Stomach (tissue), 9 donors: ENCODE measurements around the gene TBC1D25. TPM values are rescaled to one million over a fixed set of nuclear protein-coding genes. Genes with fewer than 3 reads are reported as not detected.

Source experiments
- DNase-seq, 2 donors: peaks; one replicate each; pipeline versions ENCODE4 v3.0.0 to v3.0.0-alpha.2; 2013 to 2019
- H3K27ac ChIP-seq, 5 donors: fragments of 200-600 bp in 4 of 5; sonication (generic) in 4 of 5; one replicate each; pipeline ENCODE4 v1.5.1; 2013 to 2019; ENCODE audit warnings: mild to moderate bottlenecking in 1 of 5, moderate library complexity in 1 of 5
- H3K27me3 ChIP-seq, 3 donors: fragments of 200-600 bp; sonication (generic); one replicate each; pipeline ENCODE4 v1.5.1; 2017 to 2019; ENCODE audit warnings: mixed run types in 1 of 3
- H3K36me3 ChIP-seq, 4 donors: fragments of 200-600 bp; sonication (generic); 1 replicate in 3 of 4; 2 replicates in 1 of 4; pipeline ENCODE4 v1.5.1; 2016 to 2019
- H3K4me1 ChIP-seq, 4 donors: fragments of 200-600 bp; sonication (generic); one replicate each; pipeline ENCODE4 v1.5.1; 2016 to 2019
- H3K4me3 ChIP-seq, 4 donors: fragments of 200-600 bp; sonication (generic) in 3 of 4; one replicate each; pipeline ENCODE4 v1.5.1; 2016 to 2019; ENCODE audit warnings: mild to moderate bottlenecking in 1 of 4
- H3K9me3 ChIP-seq, 4 donors: fragments of 200-600 bp; sonication (generic); one replicate each; pipeline ENCODE4 v1.5.1; 2016 to 2019
- EP300 ChIP-seq: sonication (generic); formaldehyde crosslinking; IDR thresholded peaks from one replicate; pipeline ENCODE4 v1.6.1; 2017; ENCODE audit warnings: antibody characterized with exemption
- POLR2A ChIP-seq, 4 donors: fragments of 450-650 bp; IDR thresholded peaks; one replicate each; pipeline ENCODE4 v1.6.1; 2016; ENCODE audit warnings: antibody characterized with exemption in 4 of 4, control low read depth in 2 of 4, mild to moderate bottlenecking in 1 of 4, moderate library complexity in 1 of 4
- POLR2AphosphoS5 ChIP-seq, 3 donors: sonication (generic); formaldehyde crosslinking; IDR thresholded peaks; one replicate each; pipeline ENCODE4 v1.6.1; 2016; ENCODE audit warnings: antibody characterized with exemption in 3 of 3
- WGBS, 5 donors: extraction: QIAGEN DNeasy Blood & Tissue Kit in 3 of 5; methylation state at CpG; one replicate each; pipeline versions ENCODE4 v1.1.5 to v1.1.7; 2013 to 2018; 5-methylcytosine and 5-hydroxymethylcytosine counted together
- intact Hi-C: fragments of 100-400 bp; cut with DNase I; formaldehyde crosslinking; loops from one replicate; pipeline ENCODE4 v1.15.1; 2023; ENCODE audit warnings: low total_unique reads
- polyA plus RNA-seq, 3 donors: library from polyadenylated mRNA; stranded (reverse); fragments of 200-250 nt; gene quantifications; one replicate each; pipeline ENCODE4 v1.2.3, GENCODE V29; 2013
- total RNA-seq, 5 donors: library from RNA; depleted of rRNA; stranded (reverse); fragments of >200 nt; gene quantifications; one replicate each; pipeline versions ENCODE4 v1.1.0 to v1.2.3, GENCODE V29; 2014 to 2016
- TF ChIP-seq, protein P1 (sequence below), 7 experiments: fragments of 450-650 bp in 4 of 7; fragments of 200-600 bp in 3 of 7; sonication (generic) in 3 of 7; IDR thresholded peaks; one replicate each; pipeline ENCODE4 v1.5.1; 2016 to 2019; ENCODE audit warnings: antibody characterized with exemption in 7 of 7, control low read depth in 2 of 7, mild to moderate bottlenecking in 1 of 7
- donor health status: healthy with polysubstance abuse.
- donor health status: Bipolar disorder and iron deficiency.
- donor health status: healthy.

The TBC1D25 gene
- total and polyA plus RNA-seq, 8 donors = 4.6 to 13.6 (median 5.9) TPM; not detected in 1

DNA sequence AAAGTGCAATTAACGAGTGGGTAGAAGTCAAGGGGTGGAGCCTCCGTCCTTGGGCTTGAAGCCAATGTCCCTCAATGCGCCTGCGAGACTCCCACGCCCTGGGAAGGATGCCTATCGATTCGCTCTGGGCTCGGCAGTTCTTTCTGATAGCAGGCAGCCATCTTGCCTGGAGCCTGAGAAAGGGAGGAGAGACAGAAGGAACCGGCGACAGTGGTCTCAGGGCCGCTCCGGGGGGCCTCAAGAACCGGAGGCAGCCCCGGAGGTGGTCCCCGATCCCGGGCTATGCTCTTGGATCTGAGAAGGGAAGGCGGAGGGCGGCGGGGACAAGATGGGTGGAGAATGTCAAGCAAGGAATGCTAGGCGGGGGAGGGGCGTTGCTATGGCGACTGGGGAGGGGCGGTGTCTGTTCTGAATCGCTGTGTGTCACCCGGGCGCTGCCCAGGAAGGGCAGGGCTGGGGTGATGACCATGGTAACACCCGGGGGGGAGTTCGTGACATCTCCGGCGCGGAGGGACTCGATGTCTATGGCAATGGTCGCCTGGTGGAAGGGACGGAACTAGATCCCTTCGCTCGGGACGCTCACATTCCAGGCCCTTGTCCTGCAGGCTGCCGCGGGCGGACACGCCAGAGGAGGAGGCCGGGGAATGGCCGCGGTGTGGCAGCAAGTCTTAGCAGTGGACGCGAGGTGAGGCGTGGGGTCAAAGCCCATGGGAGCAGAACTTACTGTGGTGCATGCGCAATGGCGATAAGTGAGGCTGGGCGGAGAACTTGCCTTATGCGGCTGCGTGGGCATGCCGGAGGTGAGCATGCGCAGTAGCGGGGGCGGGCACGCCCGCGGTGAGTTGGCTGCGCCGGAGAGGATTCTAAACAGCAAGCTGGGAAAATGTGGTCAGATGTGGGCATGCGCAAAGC, 58.1 kb downstream of the TBC1D25 start, which contains the start of gene WDR13:
WDR13 (plus strand) TSS at position 140 of the 912 bp plus-strand sequence; CDS start at position 645, 505 bp downstream.
- Histone ChIP-seq H3K27me3 (no peaks in the 10 kb centered on the region), H3K27ac (peak within 1 kb of the TSS; percentile 93 to 97 (median 96)), H3K4me1 (peaks cover 0 to 21% (median 12%) of the 10 kb centered on the region in 4 donors), H3K9me3 (no peaks in the 10 kb centered on the region), H3K36me3 (peaks cover 21 to 41% (median 40%) of the 10 kb centered on the region in 4 donors), H3K4me3 (peak within 1 kb of the TSS; percentile 46 to 64 (median 53))
- TF ChIP-seq POLR2AphosphoS5 (IDR thresholded peaks at IDR 0.05) (peak; percentile 58 to 85 (median 84)), POLR2A (IDR thresholded peaks at IDR 0.05) (peak in 1 of 4 donors; percentile 37), EP300 (no peak)
- TF ChIP-seq, protein P1, sequence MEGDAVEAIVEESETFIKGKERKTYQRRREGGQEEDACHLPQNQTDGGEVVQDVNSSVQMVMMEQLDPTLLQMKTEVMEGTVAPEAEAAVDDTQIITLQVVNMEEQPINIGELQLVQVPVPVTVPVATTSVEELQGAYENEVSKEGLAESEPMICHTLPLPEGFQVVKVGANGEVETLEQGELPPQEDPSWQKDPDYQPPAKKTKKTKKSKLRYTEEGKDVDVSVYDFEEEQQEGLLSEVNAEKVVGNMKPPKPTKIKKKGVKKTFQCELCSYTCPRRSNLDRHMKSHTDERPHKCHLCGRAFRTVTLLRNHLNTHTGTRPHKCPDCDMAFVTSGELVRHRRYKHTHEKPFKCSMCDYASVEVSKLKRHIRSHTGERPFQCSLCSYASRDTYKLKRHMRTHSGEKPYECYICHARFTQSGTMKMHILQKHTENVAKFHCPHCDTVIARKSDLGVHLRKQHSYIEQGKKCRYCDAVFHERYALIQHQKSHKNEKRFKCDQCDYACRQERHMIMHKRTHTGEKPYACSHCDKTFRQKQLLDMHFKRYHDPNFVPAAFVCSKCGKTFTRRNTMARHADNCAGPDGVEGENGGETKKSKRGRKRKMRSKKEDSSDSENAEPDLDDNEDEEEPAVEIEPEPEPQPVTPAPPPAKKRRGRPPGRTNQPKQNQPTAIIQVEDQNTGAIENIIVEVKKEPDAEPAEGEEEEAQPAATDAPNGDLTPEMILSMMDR (IDR thresholded peaks at IDR 0.05) = no peak
- WGBS, 5 donors = 0 to 37% (median 9%) methylated on average over 17 to 62 of the region's 62 CpGs
- intact Hi-C loops = no loop called here
- DNase-seq = peak; percentile 92 to 97

DNA sequence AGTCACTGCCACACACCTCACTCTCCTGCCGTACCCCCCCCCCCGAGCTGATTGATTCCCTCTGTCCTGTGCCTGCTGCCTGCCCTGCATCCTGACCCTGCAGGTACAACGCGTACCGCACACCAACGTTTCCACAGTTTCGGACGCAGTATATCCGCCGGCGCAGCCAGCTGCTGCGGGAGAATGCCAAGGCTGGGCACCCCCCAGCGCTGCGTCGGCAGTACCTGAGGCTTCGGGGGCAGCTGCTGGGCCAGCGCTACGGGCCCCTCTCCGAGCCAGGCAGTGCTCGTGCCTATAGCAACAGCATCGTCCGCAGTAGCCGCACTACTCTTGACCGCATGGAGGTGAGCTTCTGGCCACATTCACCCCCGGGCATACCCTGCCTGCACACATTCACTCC, 59.1 kb downstream of the TBC1D25 start:
- Histone ChIP-seq H3K9me3 (no peaks in the 10 kb centered on the region), H3K36me3 (peaks cover 21 to 51% (median 50%) of the 10 kb centered on the region in 4 donors), H3K27me3 (no peaks in the 10 kb centered on the region), H3K27ac (peak overlapping the region in 4 of 5 donors; percentile 95 to 97 (median 96)), H3K4me3 (peak overlapping the region; percentile 46 to 64 (median 53)), H3K4me1 (peaks cover 0 to 21% (median 12%) of the 10 kb centered on the region in 4 donors)
- intact Hi-C loops = no loop called here
- TF ChIP-seq POLR2AphosphoS5 (IDR thresholded peaks at IDR 0.05) (no peak), EP300 (no peak), POLR2A (IDR thresholded peaks at IDR 0.05) (no peak)
- TF ChIP-seq, protein P1 (IDR thresholded peaks at IDR 0.05) = no peak
- no peak for DNase-seq
- WGBS, 5 donors = 8 to 92% (median 88%) methylated on average over 2 to 25 of the region's 25 CpGs

DNA sequence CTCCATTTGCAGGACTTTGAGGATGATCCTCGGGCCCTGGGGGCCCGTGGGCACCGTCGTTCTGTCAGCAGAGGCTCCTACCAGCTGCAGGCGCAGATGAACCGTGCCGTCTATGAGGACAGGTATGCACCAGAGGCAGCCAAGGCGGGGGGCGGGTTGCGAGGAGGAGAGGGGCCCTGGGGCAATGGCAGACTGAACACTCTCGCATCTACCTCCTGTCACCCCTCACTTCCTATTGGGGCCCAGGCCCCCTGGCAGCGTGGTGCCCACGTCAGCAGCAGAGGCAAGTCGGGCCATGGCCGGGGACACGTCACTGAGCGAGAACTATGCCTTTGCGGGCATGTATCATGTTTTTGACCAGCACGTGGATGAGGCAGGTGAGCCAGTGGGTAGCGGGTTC, 59.8 kb downstream of the TBC1D25 start:
- Histone ChIP-seq H3K4me1 (peaks cover 0 to 21% (median 12%) of the 10 kb centered on the region in 4 donors), H3K4me3 (no peak overlapping the region), H3K9me3 (no peaks in the 10 kb centered on the region), H3K27me3 (no peaks in the 10 kb centered on the region), H3K36me3 (peaks cover 21 to 58% (median 57%) of the 10 kb centered on the region in 4 donors), H3K27ac (no peak overlapping the region)
- TF ChIP-seq, protein P1 (IDR thresholded peaks at IDR 0.05) = no peak
- TF ChIP-seq EP300 = no peak
- TF ChIP-seq POLR2AphosphoS5 (IDR thresholded peaks at IDR 0.05) = no peak
- no peak for TF ChIP-seq POLR2A (IDR thresholded peaks at IDR 0.05)
- intact Hi-C loops = no loop called here
- no peak for DNase-seq
- 85 to 96% (median 93%) methylated on average over 7 to 20 of the region's 20 CpGs for WGBS, 5 donors

DNA sequence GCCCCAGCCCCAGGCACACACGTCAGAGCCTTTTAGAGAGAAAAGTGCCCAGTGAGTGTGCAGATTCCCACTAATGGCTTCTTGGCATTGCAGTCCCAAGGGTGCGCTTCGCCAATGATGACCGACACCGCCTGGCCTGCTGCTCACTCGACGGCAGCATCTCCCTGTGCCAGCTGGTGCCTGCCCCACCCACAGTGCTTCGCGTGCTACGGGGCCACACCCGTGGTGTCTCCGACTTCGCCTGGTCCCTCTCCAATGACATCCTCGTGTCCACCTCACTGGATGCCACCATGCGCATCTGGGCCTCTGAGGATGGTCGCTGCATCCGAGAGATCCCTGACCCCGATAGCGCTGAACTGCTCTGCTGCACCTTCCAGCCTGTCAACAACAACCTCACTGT, 60.7 kb downstream of the TBC1D25 start:
- Histone ChIP-seq H3K4me1 (peaks cover 0 to 21% (median 12%) of the 10 kb centered on the region in 4 donors), H3K27ac (no peak overlapping the region), H3K36me3 (peaks cover 21 to 67% (median 66%) of the 10 kb centered on the region in 4 donors), H3K9me3 (no peaks in the 10 kb centered on the region), H3K4me3 (no peak overlapping the region), H3K27me3 (no peaks in the 10 kb centered on the region)
- no peak for DNase-seq
- WGBS, 5 donors = 89 to 92% (median 89%) methylated on average over 13 to 19 of the region's 19 CpGs
- intact Hi-C loops = no loop called here
- TF ChIP-seq EP300 (no peak), POLR2A (IDR thresholded peaks at IDR 0.05) (no peak), POLR2AphosphoS5 (IDR thresholded peaks at IDR 0.05) (no peak)
- TF ChIP-seq, protein P1 (IDR thresholded peaks at IDR 0.05) = no peak
